ENCODE measurements around the gene SKAP1.

Gene SKAP1

DNA sequence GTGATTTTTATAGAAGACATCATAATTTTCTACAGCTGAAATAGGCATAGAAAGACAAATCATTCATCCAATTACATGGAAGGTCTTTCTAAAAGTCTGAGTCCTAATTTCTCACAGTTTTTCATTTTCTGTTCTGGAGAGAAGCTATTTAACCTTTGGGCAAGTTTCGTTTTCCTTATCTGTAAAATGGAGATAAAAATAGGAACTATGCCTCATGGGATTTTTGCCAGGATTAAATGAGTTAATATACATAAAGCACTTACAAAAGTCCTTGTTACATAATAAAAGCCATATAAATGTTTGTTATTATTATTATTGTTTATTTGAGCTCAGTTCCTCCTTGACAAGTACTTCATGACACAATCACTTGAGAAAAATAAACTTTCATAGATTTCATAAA is 121.4 kb downstream of the SKAP1 start:
- no peak overlapping the region for H3K4me3 ChIP-seq (replicated peaks; ENCODE audit: insufficient read depth, low read length)
- TF ChIP-seq, protein P1, sequence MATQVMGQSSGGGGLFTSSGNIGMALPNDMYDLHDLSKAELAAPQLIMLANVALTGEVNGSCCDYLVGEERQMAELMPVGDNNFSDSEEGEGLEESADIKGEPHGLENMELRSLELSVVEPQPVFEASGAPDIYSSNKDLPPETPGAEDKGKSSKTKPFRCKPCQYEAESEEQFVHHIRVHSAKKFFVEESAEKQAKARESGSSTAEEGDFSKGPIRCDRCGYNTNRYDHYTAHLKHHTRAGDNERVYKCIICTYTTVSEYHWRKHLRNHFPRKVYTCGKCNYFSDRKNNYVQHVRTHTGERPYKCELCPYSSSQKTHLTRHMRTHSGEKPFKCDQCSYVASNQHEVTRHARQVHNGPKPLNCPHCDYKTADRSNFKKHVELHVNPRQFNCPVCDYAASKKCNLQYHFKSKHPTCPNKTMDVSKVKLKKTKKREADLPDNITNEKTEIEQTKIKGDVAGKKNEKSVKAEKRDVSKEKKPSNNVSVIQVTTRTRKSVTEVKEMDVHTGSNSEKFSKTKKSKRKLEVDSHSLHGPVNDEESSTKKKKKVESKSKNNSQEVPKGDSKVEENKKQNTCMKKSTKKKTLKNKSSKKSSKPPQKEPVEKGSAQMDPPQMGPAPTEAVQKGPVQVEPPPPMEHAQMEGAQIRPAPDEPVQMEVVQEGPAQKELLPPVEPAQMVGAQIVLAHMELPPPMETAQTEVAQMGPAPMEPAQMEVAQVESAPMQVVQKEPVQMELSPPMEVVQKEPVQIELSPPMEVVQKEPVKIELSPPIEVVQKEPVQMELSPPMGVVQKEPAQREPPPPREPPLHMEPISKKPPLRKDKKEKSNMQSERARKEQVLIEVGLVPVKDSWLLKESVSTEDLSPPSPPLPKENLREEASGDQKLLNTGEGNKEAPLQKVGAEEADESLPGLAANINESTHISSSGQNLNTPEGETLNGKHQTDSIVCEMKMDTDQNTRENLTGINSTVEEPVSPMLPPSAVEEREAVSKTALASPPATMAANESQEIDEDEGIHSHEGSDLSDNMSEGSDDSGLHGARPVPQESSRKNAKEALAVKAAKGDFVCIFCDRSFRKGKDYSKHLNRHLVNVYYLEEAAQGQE (IDR thresholded peaks at IDR 0.05; ENCODE audit: insufficient replicate concordance, low read depth): no peak
- TF ChIP-seq, protein P2, sequence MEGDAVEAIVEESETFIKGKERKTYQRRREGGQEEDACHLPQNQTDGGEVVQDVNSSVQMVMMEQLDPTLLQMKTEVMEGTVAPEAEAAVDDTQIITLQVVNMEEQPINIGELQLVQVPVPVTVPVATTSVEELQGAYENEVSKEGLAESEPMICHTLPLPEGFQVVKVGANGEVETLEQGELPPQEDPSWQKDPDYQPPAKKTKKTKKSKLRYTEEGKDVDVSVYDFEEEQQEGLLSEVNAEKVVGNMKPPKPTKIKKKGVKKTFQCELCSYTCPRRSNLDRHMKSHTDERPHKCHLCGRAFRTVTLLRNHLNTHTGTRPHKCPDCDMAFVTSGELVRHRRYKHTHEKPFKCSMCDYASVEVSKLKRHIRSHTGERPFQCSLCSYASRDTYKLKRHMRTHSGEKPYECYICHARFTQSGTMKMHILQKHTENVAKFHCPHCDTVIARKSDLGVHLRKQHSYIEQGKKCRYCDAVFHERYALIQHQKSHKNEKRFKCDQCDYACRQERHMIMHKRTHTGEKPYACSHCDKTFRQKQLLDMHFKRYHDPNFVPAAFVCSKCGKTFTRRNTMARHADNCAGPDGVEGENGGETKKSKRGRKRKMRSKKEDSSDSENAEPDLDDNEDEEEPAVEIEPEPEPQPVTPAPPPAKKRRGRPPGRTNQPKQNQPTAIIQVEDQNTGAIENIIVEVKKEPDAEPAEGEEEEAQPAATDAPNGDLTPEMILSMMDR (IDR thresholded peaks at IDR 0.05; ENCODE audit: insufficient read depth, low read length): no peak
- TF ChIP-seq GABPA (IDR thresholded peaks at IDR 0.05; ENCODE audit: low read depth) (no peak), POLR2AphosphoS5 (IDR thresholded peaks at IDR 0.05; ENCODE audit: low read depth) (no peak), SPI1 (IDR thresholded peaks at IDR 0.05; ENCODE audit: borderline replicate concordance, low read depth) (no peak)
- peaks cover 46% of the 10 kb centered on the region for H3K27me3 ChIP-seq (ENCODE audit: insufficient read depth, poor library complexity, severe bottlenecking)
- DNase-seq (ENCODE audit: low read depth in 1 of 2, low spot score in 1 of 2): no peak
- H3K27ac ChIP-seq (replicated peaks): no peak overlapping the region

GRCh38 chr17:48307814-48308411 is 122.1 kb downstream of the SKAP1 start:
- TF ChIP-seq, protein P1 (IDR thresholded peaks at IDR 0.05; ENCODE audit: insufficient replicate concordance, low read depth): no peak
- TF ChIP-seq SPI1 (IDR thresholded peaks at IDR 0.05; ENCODE audit: borderline replicate concordance, low read depth) (no peak), POLR2AphosphoS5 (IDR thresholded peaks at IDR 0.05; ENCODE audit: low read depth) (no peak), GABPA (IDR thresholded peaks at IDR 0.05; ENCODE audit: low read depth) (no peak)
- TF ChIP-seq, protein P2 (IDR thresholded peaks at IDR 0.05; ENCODE audit: insufficient read depth, low read length): peak; percentile 73
- H3K4me3 ChIP-seq (replicated peaks; ENCODE audit: insufficient read depth, low read length): no peak overlapping the region
- peak in 1 of 2 experiments; percentile 45 for DNase-seq (ENCODE audit: low read depth in 1 of 2, low spot score in 1 of 2)
- no peak overlapping the region for H3K27ac ChIP-seq (replicated peaks)
- peaks cover 45% of the 10 kb centered on the region for H3K27me3 ChIP-seq (ENCODE audit: insufficient read depth, poor library complexity, severe bottlenecking)

DNA sequence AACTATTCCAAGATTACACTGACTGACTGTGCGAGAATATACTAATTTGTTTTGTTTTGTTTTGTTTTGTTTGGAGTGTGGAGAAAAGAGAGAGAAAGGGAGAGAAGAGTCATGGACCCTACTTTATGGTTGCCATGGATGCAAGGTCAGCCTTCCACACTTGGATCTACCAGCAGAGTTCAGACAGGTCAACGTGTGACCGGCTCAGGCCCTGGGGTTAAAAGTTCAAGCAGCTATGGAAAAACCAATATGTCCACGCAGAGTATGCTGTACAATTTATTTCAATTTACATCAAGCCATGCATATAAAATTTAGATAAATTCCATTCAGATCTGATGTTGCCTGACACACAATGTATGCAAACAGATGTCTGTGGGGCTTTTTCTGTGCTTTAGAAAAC is 122.8 kb downstream of the SKAP1 start:
- no peak overlapping the region for H3K4me3 ChIP-seq (replicated peaks; ENCODE audit: insufficient read depth, low read length)
- TF ChIP-seq POLR2AphosphoS5 (IDR thresholded peaks at IDR 0.05; ENCODE audit: low read depth) (no peak), GABPA (IDR thresholded peaks at IDR 0.05; ENCODE audit: low read depth) (no peak), SPI1 (IDR thresholded peaks at IDR 0.05; ENCODE audit: borderline replicate concordance, low read depth) (no peak)
- TF ChIP-seq, protein P2 (IDR thresholded peaks at IDR 0.05; ENCODE audit: insufficient read depth, low read length): no peak
- TF ChIP-seq, protein P1 (IDR thresholded peaks at IDR 0.05; ENCODE audit: insufficient replicate concordance, low read depth): no peak
- DNase-seq (ENCODE audit: low read depth in 1 of 2, low spot score in 1 of 2): no peak
- H3K27me3 ChIP-seq (ENCODE audit: insufficient read depth, poor library complexity, severe bottlenecking): peaks cover 40% of the 10 kb centered on the region
- no peak overlapping the region for H3K27ac ChIP-seq (replicated peaks)

Data from HL-60 (cell line).